ENCODE results near the gene APH1A. TPM values are rescaled to one million over a fixed set of nuclear protein-coding genes. Genes with fewer than 3 reads are reported as not detected.
"Not testable (repeated sequence)": the region's sequence is repeated elsewhere in the genome, so short reads cannot be mapped to it uniquely, and the experiment has no call there.

APH1A gene
- total and polyA plus RNA-seq, 2 experiments from 2014 or later: 52.1 to 148 TPM

GRCh38 chr1:150249936-150250335 lies 18.9 kb downstream of the APH1A start:
- no peaks in the 10 kb centered on the region for H3K27me3 ChIP-seq
- no peaks in the 10 kb centered on the region for H3K4me1 ChIP-seq (ENCODE audit: insufficient read depth)
- H3K4me3 ChIP-seq: no peak overlapping the region
- TF ChIP-seq EZH2phosphoT487 (IDR thresholded peaks at IDR 0.05; ENCODE audit: low read depth, severe bottlenecking, unreplicated experiment) (no peak), EZH2 (IDR thresholded peaks at IDR 0.05; ENCODE audit: borderline replicate concordance) (no peak), CTCF (IDR thresholded peaks at IDR 0.05; ENCODE audit: poor library complexity) (no peak)
- H3K36me3 ChIP-seq (replicated peaks; ENCODE audit: insufficient read depth, low read depth): no peaks in the 10 kb centered on the region
- no peaks in the 10 kb centered on the region for H4K20me1 ChIP-seq (ENCODE audit: insufficient read depth, poor library complexity, severe bottlenecking)
- H3K79me2 ChIP-seq: no peaks in the 10 kb centered on the region
- WGBS (ENCODE audit: low lambda C conversion rate, missing lambda C conversion rate): 82% methylated on average over 2 of the region's 2 CpGs
- no peaks in the 10 kb centered on the region for H3K9me2 ChIP-seq (replicated peaks; ENCODE audit: insufficient read depth)
- H2AFZ ChIP-seq: no peak overlapping the region
- no peak for DNase-seq (ENCODE audit: low spot score)
- no peak overlapping the region for H3K27ac ChIP-seq
- H3K9me3 ChIP-seq (ENCODE audit: low read depth): no peaks in the 10 kb centered on the region
- H3K4me2 ChIP-seq: no peak overlapping the region

GRCh38 chr1:150243003-150243402 lies 25.8 kb downstream of the APH1A start:
- Histone ChIP-seq H3K4me2 (no peak overlapping the region), H3K27ac (no peak overlapping the region), H3K4me3 (no peak overlapping the region), H3K9me2 (replicated peaks; ENCODE audit: insufficient read depth) (no peaks in the 10 kb centered on the region), H3K4me1 (ENCODE audit: insufficient read depth) (no peaks in the 10 kb centered on the region), H3K9me3 (ENCODE audit: low read depth) (no peaks in the 10 kb centered on the region), H4K20me1 (ENCODE audit: insufficient read depth, poor library complexity, severe bottlenecking) (no peaks in the 10 kb centered on the region), H3K79me2 (no peaks in the 10 kb centered on the region), H2AFZ (no peak overlapping the region), H3K27me3 (no peaks in the 10 kb centered on the region), H3K36me3 (replicated peaks; ENCODE audit: insufficient read depth, low read depth) (no peaks in the 10 kb centered on the region)
- DNase-seq (ENCODE audit: low spot score): no peak
- TF ChIP-seq EZH2 (IDR thresholded peaks at IDR 0.05; ENCODE audit: borderline replicate concordance) (no peak), EZH2phosphoT487 (IDR thresholded peaks at IDR 0.05; ENCODE audit: low read depth, severe bottlenecking, unreplicated experiment) (no peak), CTCF (IDR thresholded peaks at IDR 0.05; ENCODE audit: poor library complexity) (no peak)
- 94% methylated on average over 3 of the region's 3 CpGs for WGBS (ENCODE audit: low lambda C conversion rate, missing lambda C conversion rate)

- H3K4me3 ChIP-seq: no peak overlapping the region
- no peak for DNase-seq (ENCODE audit: low spot score)
Measured at GRCh38 chr1:150237746-150238145, 31.1 kb downstream of the APH1A start.

GRCh38 chr1:150237176-150237575 lies 31.6 kb downstream of the APH1A start:
- not testable (repeated sequence) for H3K4me3 ChIP-seq; H3K27ac ChIP-seq; H3K9me2 ChIP-seq (replicated peaks; ENCODE audit: insufficient read depth); H3K36me3 ChIP-seq (replicated peaks; ENCODE audit: insufficient read depth, low read depth); H4K20me1 ChIP-seq (ENCODE audit: insufficient read depth, poor library complexity, severe bottlenecking); H3K4me1 ChIP-seq (ENCODE audit: insufficient read depth); H3K27me3 ChIP-seq; DNase-seq (ENCODE audit: low spot score); H3K9me3 ChIP-seq (ENCODE audit: low read depth)
- WGBS (ENCODE audit: low lambda C conversion rate, missing lambda C conversion rate): 89% methylated on average over 13 of the region's 13 CpGs
- Histone ChIP-seq H3K4me2 (peak overlapping the region; percentile 70), H3K79me2 (peaks cover 23% of the 10 kb centered on the region), H2AFZ (peak overlapping the region; percentile 29)

More at GRCh38 chr1:150237746-150238145, 31.1 kb downstream of the APH1A start:
- TF ChIP-seq CTCF (IDR thresholded peaks at IDR 0.05; ENCODE audit: poor library complexity) (no peak), EZH2 (IDR thresholded peaks at IDR 0.05; ENCODE audit: borderline replicate concordance) (no peak), EZH2phosphoT487 (IDR thresholded peaks at IDR 0.05; ENCODE audit: low read depth, severe bottlenecking, unreplicated experiment) (no peak)
- 94% methylated on average over 21 of the region's 21 CpGs for WGBS (ENCODE audit: low lambda C conversion rate, missing lambda C conversion rate)
- Histone ChIP-seq H3K9me3 (ENCODE audit: low read depth) (no peaks in the 10 kb centered on the region), H3K27me3 (no peaks in the 10 kb centered on the region), H3K4me1 (ENCODE audit: insufficient read depth) (peaks cover 8% of the 10 kb centered on the region), H3K9me2 (replicated peaks; ENCODE audit: insufficient read depth) (no peaks in the 10 kb centered on the region), H2AFZ (no peak overlapping the region), H3K4me2 (no peak overlapping the region), H3K36me3 (replicated peaks; ENCODE audit: insufficient read depth, low read depth) (no peaks in the 10 kb centered on the region), H3K79me2 (peaks cover 18% of the 10 kb centered on the region), H3K27ac (no peak overlapping the region), H4K20me1 (ENCODE audit: insufficient read depth, poor library complexity, severe bottlenecking) (no peaks in the 10 kb centered on the region)
